GM12801 (cell line): ENCODE measurements around the gene ZNF281.

Experiments
- CTCF ChIP-seq: IDR thresholded peaks from one replicate; pipeline ENCODE4 v1.5.1; 2011; ENCODE audit warnings: control low read depth; ENCODE audit not compliant: insufficient read length; ENCODE audit errors: extremely low read depth

ZNF281 gene

GRCh38 chr1:200362421-200362820 is 47.4 kb downstream of the ZNF281 start:
- TF ChIP-seq CTCF: no peak

GRCh38 chr1:200359610-200360163 is 50.1 kb downstream of the ZNF281 start:
- TF ChIP-seq CTCF: no peak

- TF ChIP-seq CTCF: no peak
Observed at GRCh38 chr1:200355801-200356200, 54.0 kb downstream of the ZNF281 start.
